HG02981 (cell line): ENCODE data around the gene GRID2IP.

Experiments
- ATAC-seq: cut with Tn5 transposase; IDR thresholded peaks from one replicate; pipeline ENCODE4 v1.9.1; 2021; ENCODE audit warnings: mild to moderate bottlenecking, moderate library complexity; ENCODE audit not compliant: unreplicated experiment

GRID2IP gene

GRCh38 chr7:6528401-6529130 is 22.7 kb downstream of the GRID2IP start:
- no peak for ATAC-seq

- ATAC-seq, result no peak
Observed at GRCh38 chr7:6526997-6527378, 24.3 kb downstream of the GRID2IP start.

- ATAC-seq, result no peak
Observed at GRCh38 chr7:6520163-6520981, 30.9 kb downstream of the GRID2IP start.

- ATAC-seq, result no peak
Observed at GRCh38 chr7:6516387-6516983, 34.8 kb downstream of the GRID2IP start.

- ATAC-seq, result no peak
Observed at GRCh38 chr7:6513541-6513940, 37.7 kb downstream of the GRID2IP start.

GRCh38 chr7:6512892-6513291 is 38.4 kb downstream of the GRID2IP start:
- ATAC-seq, result no peak

GRCh38 chr7:6510476-6511133 is 40.7 kb downstream of the GRID2IP start:
- ATAC-seq, result no peak

- ATAC-seq, result no peak
Observed at GRCh38 chr7:6508950-6509349, 42.3 kb downstream of the GRID2IP start.

- no peak for ATAC-seq
Observed at GRCh38 chr7:6508539-6508938, 42.7 kb downstream of the GRID2IP start.

GRCh38 chr7:6507906-6508305 is 43.4 kb downstream of the GRID2IP start:
- ATAC-seq, result no peak

- no peak for ATAC-seq
Observed at GRCh38 chr7:6505685-6506559, 45.3 kb downstream of the GRID2IP start.

- ATAC-seq, result no peak
Observed at GRCh38 chr7:6504996-6505395, 46.3 kb downstream of the GRID2IP start.

GRCh38 chr7:6502886-6503285 is 48.4 kb downstream of the GRID2IP start:
- no peak for ATAC-seq

GRCh38 chr7:6501586-6502564 is 49.4 kb downstream of the GRID2IP start:
- ATAC-seq, result no peak

- no peak for ATAC-seq
Observed at GRCh38 chr7:6500691-6501090, 50.6 kb downstream of the GRID2IP start.

- no peak for ATAC-seq
Observed at GRCh38 chr7:6497994-6498393, 53.3 kb downstream of the GRID2IP start.

GRCh38 chr7:6497637-6497905 is 53.7 kb downstream of the GRID2IP start:
- no peak for ATAC-seq

- no peak for ATAC-seq
Observed at GRCh38 chr7:6496842-6497636, 54.2 kb downstream of the GRID2IP start.
